KOPT-K1 (cell line): Measurements from ENCODE around the gene AGBL4.

Experiments
- H3K27ac ChIP-seq: fragments of 200-600 bp; sonication (generic); 2 replicates; pipeline ENCODE4 v1.5.1; 2016; ENCODE audit warnings: antibody characterized with exemption, mild to moderate bottlenecking, low read depth, low read length; ENCODE audit not compliant: poor library complexity, severe bottlenecking
- H3K36me3 ChIP-seq: fragments of 200-600 bp; sonication (generic); 2 replicates; pipeline ENCODE4 v1.5.1; 2017; ENCODE audit warnings: antibody characterized with exemption, mild to moderate bottlenecking, low read length, moderate library complexity; ENCODE audit not compliant: insufficient read depth
- H3K9me3 ChIP-seq: fragments of 200-600 bp; sonication (generic); 2 replicates; pipeline ENCODE4 v1.5.1; 2017; ENCODE audit warnings: antibody characterized with exemption, low read length, mild to moderate bottlenecking; ENCODE audit not compliant: insufficient read depth, poor library complexity, severe bottlenecking

AGBL4 gene

DNA sequence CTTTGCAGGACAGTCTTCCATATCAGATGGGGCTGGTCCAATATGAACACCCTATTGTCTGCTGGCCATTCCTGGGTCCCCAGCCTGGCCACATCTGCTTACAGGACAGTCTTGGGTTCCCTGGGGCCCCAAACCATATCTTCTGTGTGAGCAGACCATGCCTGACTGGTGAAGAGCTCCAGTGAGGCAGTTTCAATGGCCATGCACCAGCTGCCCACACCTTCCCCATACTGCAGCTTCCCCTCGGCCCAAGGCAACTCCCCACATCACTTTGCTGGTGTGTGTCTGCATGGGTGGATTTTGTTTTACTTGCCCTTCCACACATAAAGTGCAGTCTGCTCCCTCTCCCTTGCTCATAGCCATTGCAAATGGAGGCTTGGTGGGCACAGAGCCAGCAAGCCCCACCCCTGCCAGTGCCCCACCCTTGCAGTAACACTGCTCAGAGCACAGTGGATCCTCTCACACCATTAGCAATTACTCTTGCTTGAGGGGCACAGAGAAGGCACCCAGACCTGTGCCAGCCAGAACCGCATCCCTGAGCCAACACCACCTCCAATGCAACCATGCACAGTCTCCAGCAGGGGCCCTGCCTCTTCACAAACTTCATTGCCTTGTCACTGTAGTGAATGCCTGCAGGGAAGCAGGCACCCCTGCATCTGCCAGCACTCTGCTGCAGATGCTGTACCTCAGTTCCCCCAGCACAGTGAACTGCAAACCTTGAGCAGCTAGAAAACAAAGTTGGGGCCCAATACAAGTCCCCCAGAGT lies 772.6 kb downstream of the AGBL4 start:
- H3K27ac ChIP-seq = no peak overlapping the region

GRCh38 chr1:49240709-49241221 lies 783.0 kb downstream of the AGBL4 start:
- no peaks in the 10 kb centered on the region for H3K36me3 ChIP-seq
- no peaks in the 10 kb centered on the region for H3K9me3 ChIP-seq
- H3K27ac ChIP-seq = no peak overlapping the region

More for the DNA sequence above, 772.6 kb downstream of the AGBL4 start:
- no peaks in the 10 kb centered on the region for H3K36me3 ChIP-seq
- H3K9me3 ChIP-seq = no peaks in the 10 kb centered on the region

DNA sequence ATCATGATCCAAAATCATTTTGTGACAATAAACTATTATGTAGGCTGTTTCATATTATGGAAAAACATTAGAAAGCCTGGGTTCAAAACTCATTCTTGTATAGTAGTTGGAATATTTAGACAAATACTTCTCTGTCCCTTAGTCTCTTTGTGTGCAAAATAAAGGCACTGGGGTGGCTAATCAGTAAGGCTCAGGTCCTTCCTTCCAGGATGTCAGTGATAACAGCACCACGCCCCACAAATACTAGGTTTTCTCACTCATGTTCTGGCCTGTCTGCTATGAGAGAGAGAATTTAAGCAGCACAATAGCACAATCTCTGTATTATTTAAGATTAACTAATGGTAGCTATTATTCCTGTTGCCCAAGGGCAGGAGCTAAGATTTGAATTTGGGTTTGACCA lies 788.8 kb downstream of the AGBL4 start:
- no peaks in the 10 kb centered on the region for H3K9me3 ChIP-seq
- no peak overlapping the region for H3K27ac ChIP-seq

GRCh38 chr1:49229555-49229954 lies 794.2 kb downstream of the AGBL4 start:
- Histone ChIP-seq H3K36me3 (no peaks in the 10 kb centered on the region), H3K27ac (no peak overlapping the region), H3K9me3 (no peaks in the 10 kb centered on the region)

More for the DNA sequence above, 788.8 kb downstream of the AGBL4 start:
- no peaks in the 10 kb centered on the region for H3K36me3 ChIP-seq

DNA sequence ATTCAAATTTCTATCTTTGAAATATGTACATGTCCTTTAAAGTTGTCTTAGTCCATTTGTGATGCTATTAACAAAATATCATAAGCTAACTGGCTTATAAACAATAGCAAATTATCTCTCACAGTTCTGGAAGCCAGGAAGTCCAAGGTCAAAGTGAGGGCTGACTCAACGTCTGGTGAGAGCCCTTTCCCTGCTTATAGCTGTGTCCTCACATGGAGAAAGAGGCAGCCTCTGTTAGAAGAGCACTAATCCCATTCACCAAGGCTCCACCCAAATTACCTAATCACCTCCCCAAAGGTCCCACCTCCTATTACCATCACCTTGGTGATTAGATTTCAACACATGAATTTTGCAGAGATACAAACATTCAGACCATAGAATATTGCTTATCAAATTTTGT lies 797.0 kb downstream of the AGBL4 start:
- no peaks in the 10 kb centered on the region for H3K36me3 ChIP-seq
- no peak overlapping the region for H3K27ac ChIP-seq
- H3K9me3 ChIP-seq = no peaks in the 10 kb centered on the region

GRCh38 chr1:49225464-49225863 lies 798.3 kb downstream of the AGBL4 start:
- H3K9me3 ChIP-seq = no peaks in the 10 kb centered on the region
- H3K27ac ChIP-seq = no peak overlapping the region
- H3K36me3 ChIP-seq = no peaks in the 10 kb centered on the region

- Histone ChIP-seq H3K27ac (no peak overlapping the region), H3K36me3 (no peaks in the 10 kb centered on the region), H3K9me3 (no peaks in the 10 kb centered on the region)
These were observed 810.5 kb downstream of the AGBL4 start for GRCh38 chr1:49213301-49213700.

DNA sequence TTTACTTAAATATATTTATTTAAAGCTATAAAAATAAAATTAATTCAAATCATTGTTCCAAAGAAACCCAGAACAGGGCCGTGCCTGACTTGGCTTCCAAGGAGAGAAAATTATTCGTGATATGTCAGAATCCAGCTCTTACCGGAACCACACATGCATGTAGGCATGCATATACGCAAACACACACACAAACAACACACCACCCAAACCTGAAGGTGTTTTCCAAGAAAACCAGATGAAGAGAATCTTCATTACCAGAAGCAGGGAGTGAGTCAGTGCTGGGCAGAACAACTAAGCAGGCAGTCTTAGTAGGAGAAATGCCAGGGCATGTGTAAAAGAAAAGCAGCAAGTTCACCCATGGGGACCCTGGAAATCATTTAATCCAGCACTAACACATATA lies 815.0 kb downstream of the AGBL4 start:
- Histone ChIP-seq H3K9me3 (no peaks in the 10 kb centered on the region), H3K27ac (no peak overlapping the region), H3K36me3 (no peaks in the 10 kb centered on the region)

DNA sequence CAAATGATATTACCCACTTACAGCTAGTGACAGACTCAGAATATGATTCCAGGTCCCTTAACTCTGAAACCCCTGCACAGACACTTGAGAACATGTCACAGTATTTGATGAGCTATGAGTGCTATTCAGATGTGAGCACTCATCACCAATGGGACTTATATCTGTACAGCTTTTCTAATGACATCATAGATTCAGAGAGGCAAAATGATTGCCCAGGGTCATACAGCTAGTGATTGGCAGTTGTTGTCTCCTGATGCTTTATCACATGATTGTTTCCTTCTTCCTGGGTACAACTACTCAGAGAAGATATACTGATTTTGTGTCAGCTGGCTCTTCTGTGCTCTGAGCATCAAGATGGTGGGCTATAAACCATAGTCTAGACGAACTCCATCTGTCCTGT lies 819.0 kb downstream of the AGBL4 start:
- Histone ChIP-seq H3K9me3 (no peaks in the 10 kb centered on the region), H3K27ac (no peak overlapping the region), H3K36me3 (no peaks in the 10 kb centered on the region)

DNA sequence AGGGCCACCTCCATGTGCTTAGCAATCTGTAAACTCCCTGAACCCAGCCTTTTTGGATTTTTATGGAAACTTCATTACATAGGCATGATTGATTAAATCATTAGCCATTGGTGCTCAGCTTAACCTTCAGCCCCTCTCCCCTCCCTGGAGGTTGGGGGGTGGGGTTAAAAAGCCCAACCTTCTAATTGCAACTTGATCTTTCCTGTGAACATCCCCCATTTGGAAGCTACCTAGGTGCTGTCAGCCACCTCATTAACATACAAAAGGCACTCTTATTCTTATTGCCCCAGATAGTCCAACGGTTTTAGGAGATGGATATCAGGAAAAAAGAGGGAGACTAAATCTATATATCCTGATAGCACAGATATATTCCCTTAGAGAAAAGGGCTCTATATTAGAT lies 823.0 kb downstream of the AGBL4 start:
- H3K36me3 ChIP-seq = no peaks in the 10 kb centered on the region
- H3K9me3 ChIP-seq = no peaks in the 10 kb centered on the region
- H3K27ac ChIP-seq = no peak overlapping the region

GRCh38 chr1:49199564-49199963 lies 824.2 kb downstream of the AGBL4 start:
- Histone ChIP-seq H3K27ac (no peak overlapping the region), H3K36me3 (no peaks in the 10 kb centered on the region), H3K9me3 (no peaks in the 10 kb centered on the region)

GRCh38 chr1:49197081-49197480 lies 826.7 kb downstream of the AGBL4 start:
- H3K27ac ChIP-seq = no peak overlapping the region
- H3K9me3 ChIP-seq = no peaks in the 10 kb centered on the region
- no peaks in the 10 kb centered on the region for H3K36me3 ChIP-seq

DNA sequence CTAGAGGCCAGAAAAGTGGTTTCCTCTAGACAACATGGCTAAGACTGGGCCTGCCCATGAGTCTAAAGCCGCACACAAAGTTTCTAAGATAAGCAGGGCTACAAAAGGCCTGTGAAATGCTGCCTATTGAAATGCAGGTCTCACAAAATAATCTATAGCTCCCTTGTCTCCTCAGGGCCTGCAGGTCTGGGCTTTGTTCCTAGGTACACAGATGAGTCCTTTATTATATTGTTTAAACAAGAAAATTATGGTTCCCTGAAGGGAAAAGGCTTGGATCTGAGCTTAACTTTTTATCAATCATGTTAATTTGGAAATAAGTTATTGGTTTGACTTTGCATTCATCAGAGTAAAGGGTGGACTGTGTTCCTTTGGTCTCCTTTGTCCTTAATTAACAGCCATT lies 833.6 kb downstream of the AGBL4 start:
- Histone ChIP-seq H3K36me3 (no peaks in the 10 kb centered on the region), H3K9me3 (no peaks in the 10 kb centered on the region), H3K27ac (no peak overlapping the region)

DNA sequence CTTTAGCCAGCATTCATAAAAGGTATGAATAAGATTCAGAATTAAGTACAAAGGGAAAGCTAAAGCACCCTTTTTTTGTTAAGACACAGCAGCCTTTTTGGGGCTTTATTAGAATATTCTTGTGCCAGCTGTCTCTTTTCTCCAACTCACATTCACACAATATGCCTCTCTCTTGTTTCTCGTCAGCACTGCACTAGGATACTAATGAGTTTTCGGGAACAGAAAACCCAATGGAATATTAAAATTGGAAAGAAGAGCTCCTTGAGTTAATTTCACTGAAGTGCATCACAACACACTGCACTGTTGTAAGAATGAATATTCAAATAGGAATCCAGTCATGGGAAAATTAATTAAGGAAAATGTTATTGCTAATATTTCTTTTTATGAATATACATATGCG lies 836.7 kb downstream of the AGBL4 start:
- Histone ChIP-seq H3K27ac (no peak overlapping the region), H3K9me3 (no peaks in the 10 kb centered on the region), H3K36me3 (no peaks in the 10 kb centered on the region)

DNA sequence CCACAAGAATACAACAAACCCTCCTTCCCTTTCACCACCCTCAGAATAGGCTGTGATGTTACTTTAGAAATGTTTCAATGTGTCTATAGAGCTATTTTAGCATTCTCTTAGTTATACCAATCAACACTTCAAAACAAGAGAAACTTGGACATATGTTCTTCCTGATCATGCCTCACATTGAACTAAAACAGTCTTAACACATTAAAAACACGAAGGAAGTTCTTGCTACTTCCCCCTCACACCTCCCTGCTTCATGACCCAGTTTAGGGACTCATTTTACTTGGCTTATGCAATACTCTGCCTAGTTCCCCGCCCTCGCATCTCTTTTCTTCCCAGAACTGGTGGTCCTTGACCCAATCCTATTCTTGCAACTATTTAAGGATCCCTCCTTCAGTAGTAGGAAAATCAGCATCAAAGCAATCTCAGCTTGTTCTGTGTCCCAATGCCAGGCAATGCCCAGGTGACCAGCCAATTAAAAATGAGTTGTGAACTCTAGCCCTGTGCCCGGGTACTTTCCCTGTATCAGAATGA lies 838.2 kb downstream of the AGBL4 start:
- Histone ChIP-seq H3K36me3 (no peaks in the 10 kb centered on the region), H3K27ac (no peak overlapping the region), H3K9me3 (no peaks in the 10 kb centered on the region)

GRCh38 chr1:49183489-49183888 lies 840.3 kb downstream of the AGBL4 start:
- Histone ChIP-seq H3K36me3 (no peaks in the 10 kb centered on the region), H3K9me3 (no peaks in the 10 kb centered on the region), H3K27ac (no peak overlapping the region)
